Right atrium auricular region (tissue), 2 donors: ENCODE data around the gene KIAA1328. TPM values are rescaled to one million over a fixed set of nuclear protein-coding genes. Genes with fewer than 3 reads are reported as not detected.

Experiments used
- DNase-seq: peaks from one replicate; pipeline ENCODE4 v3.0.0-alpha.2; 2019; ENCODE audit warnings: low spot score
- H3K27ac ChIP-seq, 2 donors: fragments of 200-600 bp; sonication (generic); 1 replicate in 1 of 2; 2 replicates in 1 of 2; pipeline ENCODE4 v1.5.1; 2016 to 2019
- H3K27me3 ChIP-seq, 2 donors: fragments of 200-600 bp; sonication (generic); one replicate each; pipeline versions ENCODE4 v1.5.1 to v1.6.0; 2017 to 2019
- H3K36me3 ChIP-seq: fragments of 200-600 bp; sonication (generic); one replicate; pipeline ENCODE4 v1.5.1; 2016
- H3K4me1 ChIP-seq, 2 donors: fragments of 200-600 bp; sonication (generic); one replicate each; pipeline versions ENCODE4 v1.5.1 to v1.6.0; 2017 to 2019
- H3K4me3 ChIP-seq, 2 donors: fragments of 200-600 bp; sonication (generic); 1 replicate in 1 of 2; 2 replicates in 1 of 2; pipeline ENCODE4 v1.5.1; 2017 to 2019; ENCODE audit warnings: mild to moderate bottlenecking in 1 of 2, moderate library complexity in 1 of 2
- H3K9me3 ChIP-seq, 2 donors: fragments of 200-600 bp; sonication (generic); one replicate each; pipeline ENCODE4 v1.5.1; 2019
- total RNA-seq, 2 donors: library from RNA; depleted of rRNA; stranded (reverse); fragments of >200 nt; gene quantifications; one replicate each; pipeline ENCODE4 v1.1.0, GENCODE V29; 2016
- TF ChIP-seq, protein P1 (sequence below), 2 donors: fragments of 200-600 bp; sonication (generic); IDR thresholded peaks; one replicate each; pipeline ENCODE4 v1.5.1; 2019; ENCODE audit warnings: antibody characterized with exemption in 2 of 2

Gene KIAA1328
- total RNA-seq, 2 donors from 2014 or later, result 7.2 to 7.8 TPM

DNA sequence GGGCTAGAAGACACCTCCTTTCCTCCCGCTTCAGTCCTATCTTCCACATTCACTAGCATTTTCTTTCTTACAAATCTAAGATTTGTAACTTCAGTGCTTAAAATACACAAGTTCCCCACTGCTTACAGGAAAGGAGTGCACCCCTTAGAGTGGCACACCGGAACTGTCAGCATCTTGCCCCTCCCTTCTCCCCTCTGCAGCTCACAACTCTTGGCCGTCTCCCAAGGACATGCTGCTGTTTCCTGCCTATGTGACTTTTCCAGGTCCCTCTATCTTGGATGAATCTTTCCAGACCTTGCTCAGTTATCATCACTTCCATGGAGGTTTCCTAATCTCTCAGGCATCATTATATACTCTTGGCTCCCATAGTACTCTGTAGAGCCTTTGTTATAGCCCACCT is 401.8 kb downstream of the KIAA1328 start:
- Histone ChIP-seq H3K27ac (no peak overlapping the region), H3K4me1 (no peaks in the 10 kb centered on the region), H3K36me3 (no peaks in the 10 kb centered on the region), H3K27me3 (no peaks in the 10 kb centered on the region), H3K4me3 (no peak overlapping the region), H3K9me3 (no peaks in the 10 kb centered on the region)
- DNase-seq, result no peak
- TF ChIP-seq, protein P1, sequence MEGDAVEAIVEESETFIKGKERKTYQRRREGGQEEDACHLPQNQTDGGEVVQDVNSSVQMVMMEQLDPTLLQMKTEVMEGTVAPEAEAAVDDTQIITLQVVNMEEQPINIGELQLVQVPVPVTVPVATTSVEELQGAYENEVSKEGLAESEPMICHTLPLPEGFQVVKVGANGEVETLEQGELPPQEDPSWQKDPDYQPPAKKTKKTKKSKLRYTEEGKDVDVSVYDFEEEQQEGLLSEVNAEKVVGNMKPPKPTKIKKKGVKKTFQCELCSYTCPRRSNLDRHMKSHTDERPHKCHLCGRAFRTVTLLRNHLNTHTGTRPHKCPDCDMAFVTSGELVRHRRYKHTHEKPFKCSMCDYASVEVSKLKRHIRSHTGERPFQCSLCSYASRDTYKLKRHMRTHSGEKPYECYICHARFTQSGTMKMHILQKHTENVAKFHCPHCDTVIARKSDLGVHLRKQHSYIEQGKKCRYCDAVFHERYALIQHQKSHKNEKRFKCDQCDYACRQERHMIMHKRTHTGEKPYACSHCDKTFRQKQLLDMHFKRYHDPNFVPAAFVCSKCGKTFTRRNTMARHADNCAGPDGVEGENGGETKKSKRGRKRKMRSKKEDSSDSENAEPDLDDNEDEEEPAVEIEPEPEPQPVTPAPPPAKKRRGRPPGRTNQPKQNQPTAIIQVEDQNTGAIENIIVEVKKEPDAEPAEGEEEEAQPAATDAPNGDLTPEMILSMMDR (IDR thresholded peaks at IDR 0.05), result no peak

DNA sequence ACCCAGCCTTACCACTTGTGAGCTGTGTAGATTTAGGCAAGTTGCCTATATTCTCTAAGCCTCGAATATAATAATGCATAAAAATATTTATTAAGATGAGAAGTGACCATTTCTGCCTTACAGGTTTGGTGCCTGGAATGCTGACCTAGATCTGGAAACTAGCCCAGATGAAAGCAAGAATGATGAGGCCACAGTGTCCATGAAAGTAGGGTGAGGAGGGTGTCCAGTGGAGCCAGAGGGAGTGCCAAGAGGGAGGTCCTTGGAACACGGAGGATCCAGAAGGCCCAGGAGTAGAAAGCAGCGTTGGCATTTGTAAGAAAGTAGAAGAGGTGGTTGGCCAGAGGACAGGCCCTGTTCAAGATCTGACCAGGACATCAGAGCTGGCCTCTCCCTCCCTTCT is 402.3 kb downstream of the KIAA1328 start:
- no peaks in the 10 kb centered on the region for H3K27me3 ChIP-seq
- no peaks in the 10 kb centered on the region for H3K4me1 ChIP-seq
- TF ChIP-seq, protein P1 (IDR thresholded peaks at IDR 0.05), result no peak
- H3K36me3 ChIP-seq, result no peaks in the 10 kb centered on the region
- DNase-seq, result no peak
- no peaks in the 10 kb centered on the region for H3K9me3 ChIP-seq
- no peak overlapping the region for H3K4me3 ChIP-seq
- H3K27ac ChIP-seq, result no peak overlapping the region

DNA sequence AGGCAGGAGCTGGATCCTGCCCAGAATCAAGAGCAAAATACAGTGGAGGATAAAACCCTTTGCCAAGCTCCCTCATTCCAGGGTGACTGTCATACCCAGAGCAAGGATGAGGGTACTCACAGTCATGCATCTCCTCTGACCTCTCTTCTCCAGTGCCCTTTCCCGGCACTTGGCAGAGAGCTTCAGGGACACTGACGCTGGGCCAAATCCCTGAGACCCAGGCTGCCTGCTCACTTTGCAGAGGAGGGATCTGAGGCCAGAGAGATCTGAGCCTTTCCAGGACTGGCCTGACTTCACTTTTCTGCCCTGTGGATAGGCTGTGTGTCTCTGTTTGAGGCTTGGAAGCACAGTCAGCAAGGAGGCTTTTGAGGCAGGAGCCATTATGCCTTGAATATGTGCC is 406.7 kb downstream of the KIAA1328 start:
- H3K9me3 ChIP-seq, result no peaks in the 10 kb centered on the region
- no peaks in the 10 kb centered on the region for H3K4me1 ChIP-seq
- no peak overlapping the region for H3K27ac ChIP-seq
- no peak for DNase-seq
- TF ChIP-seq, protein P1 (IDR thresholded peaks at IDR 0.05), result no peak
- no peak overlapping the region for H3K4me3 ChIP-seq
- no peaks in the 10 kb centered on the region for H3K27me3 ChIP-seq
- H3K36me3 ChIP-seq, result no peaks in the 10 kb centered on the region

DNA sequence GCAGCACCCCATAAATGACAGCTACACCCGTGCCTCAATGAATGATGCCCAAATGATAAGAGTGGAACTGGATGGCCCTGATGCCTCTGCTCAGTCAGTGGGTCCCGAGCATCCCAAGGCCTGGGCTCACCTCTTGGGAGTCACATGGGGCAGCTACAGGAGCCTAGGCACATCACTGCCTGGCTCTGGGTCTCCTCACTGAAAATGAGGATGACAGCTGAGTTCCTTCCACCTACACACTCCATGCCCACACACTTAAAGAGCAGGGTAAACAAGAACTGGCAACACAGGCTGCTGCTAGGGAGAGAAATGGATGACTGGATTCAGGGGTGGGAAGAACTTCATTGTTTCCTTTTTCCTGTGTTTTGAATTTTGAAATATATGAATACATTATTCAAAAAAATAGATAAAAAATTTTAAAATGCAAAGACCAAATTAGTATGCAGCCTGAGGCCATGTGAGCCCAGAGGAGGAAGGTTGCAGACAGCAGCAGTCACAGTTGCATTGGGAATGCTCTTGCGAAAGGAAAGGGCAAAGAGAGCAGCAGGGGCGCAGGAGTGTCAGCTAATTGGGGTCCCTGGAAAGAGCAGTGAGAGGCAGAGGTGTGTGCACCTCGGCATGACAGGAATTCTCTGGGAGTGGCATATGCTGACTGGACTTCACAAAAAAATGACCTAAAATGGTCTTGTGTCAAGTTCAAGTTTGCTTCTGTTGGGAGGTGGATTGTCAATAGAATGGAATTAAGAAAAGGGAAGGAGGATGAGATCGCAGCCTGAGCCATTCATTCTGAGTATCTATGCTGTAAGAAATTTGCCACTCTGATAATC is 409.6 kb downstream of the KIAA1328 start:
- no peak for DNase-seq
- H3K27ac ChIP-seq, result no peak overlapping the region
- no peaks in the 10 kb centered on the region for H3K4me1 ChIP-seq
- no peaks in the 10 kb centered on the region for H3K27me3 ChIP-seq
- no peaks in the 10 kb centered on the region for H3K9me3 ChIP-seq
- no peaks in the 10 kb centered on the region for H3K36me3 ChIP-seq
- no peak overlapping the region for H3K4me3 ChIP-seq
- TF ChIP-seq, protein P1 (IDR thresholded peaks at IDR 0.05), result no peak

DNA sequence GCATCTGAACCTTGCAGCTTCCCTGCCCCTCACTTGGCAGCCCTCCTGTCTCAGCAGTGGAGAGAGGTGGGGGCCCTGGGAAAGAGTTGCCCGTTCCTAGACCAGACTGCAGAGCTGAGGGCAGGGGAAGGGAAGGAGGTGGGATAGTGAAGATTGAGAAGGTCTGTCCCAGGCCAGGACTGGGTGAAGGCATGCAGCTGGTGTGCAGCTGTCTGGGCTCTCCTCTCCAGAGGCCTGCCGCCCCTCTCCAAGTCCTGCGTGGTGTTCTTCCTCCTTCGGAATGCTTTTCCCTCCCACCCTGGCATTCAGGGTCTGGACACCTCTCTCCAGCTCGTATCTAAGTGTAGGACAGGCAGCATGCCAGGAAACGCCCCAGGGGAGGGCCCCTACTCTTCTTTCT is 413.2 kb downstream of the KIAA1328 start:
- H3K9me3 ChIP-seq, result no peaks in the 10 kb centered on the region
- H3K4me3 ChIP-seq, result no peak overlapping the region
- TF ChIP-seq, protein P1 (IDR thresholded peaks at IDR 0.05), result no peak
- peak; percentile 46 for DNase-seq
- H3K4me1 ChIP-seq, result no peaks in the 10 kb centered on the region
- H3K27me3 ChIP-seq, result no peaks in the 10 kb centered on the region
- no peak overlapping the region for H3K27ac ChIP-seq
- H3K36me3 ChIP-seq, result no peaks in the 10 kb centered on the region
